SK-N-MC (cell line): ENCODE results near the gene LHCGR.

Experiments
- EZH2 ChIP-seq: fragments of 200-600 bp; sonication (generic); IDR thresholded peaks from one replicate; pipeline ENCODE4 v1.6.1; 2017; ENCODE audit warnings: antibody characterized with exemption
- FOXP2 ChIP-seq: optimal IDR thresholded peaks from 2 replicates; pipeline ENCODE3; 2011; ENCODE audit warnings: mild to moderate bottlenecking, moderate library complexity; ENCODE audit not compliant: insufficient read depth; ENCODE audit errors: extremely low read length, control extremely low read depth
- POLR2AphosphoS5 ChIP-seq: IDR thresholded peaks from 2 replicates; pipeline ENCODE4 v1.6.1; 2012; ENCODE audit warnings: mild to moderate bottlenecking, low read depth, low read length, borderline replicate concordance

DNA sequence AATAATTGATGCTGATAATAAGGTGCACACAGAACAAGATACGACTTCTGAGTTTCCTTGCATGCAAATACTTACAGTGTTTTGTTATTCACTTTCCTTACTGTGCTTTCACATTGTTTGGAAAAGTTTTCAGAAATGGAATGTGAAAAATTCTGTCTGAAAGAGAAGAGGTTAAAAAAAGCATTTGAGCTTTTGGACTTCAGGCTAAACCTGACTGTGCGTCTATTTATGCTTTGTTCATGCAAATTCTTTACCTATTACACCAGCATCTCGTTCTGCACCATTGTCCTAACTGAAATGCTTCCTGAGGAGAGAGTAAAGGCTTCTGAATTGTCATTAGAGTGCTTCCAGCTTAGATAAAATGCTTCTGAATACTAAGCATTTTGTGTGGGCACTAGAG, 61.4 kb downstream of the LHCGR start:
- TF ChIP-seq EZH2 (no peak), POLR2AphosphoS5 (no peak), FOXP2 (no peak)
